IMR-90 (cell line): ENCODE results near the gene SMKR1. TPM values are rescaled to one million over a fixed set of nuclear protein-coding genes. Genes with fewer than 3 reads are reported as not detected.

Source experiments
- ATAC-seq: fragments of 200-7000 bp; cut with Tn5 transposase; 2 replicates; pipeline ENCODE4 v1.9.1; 2020; ENCODE audit warnings: low read depth, mild to moderate bottlenecking, moderate library complexity
- Bru-seq: library from RNA; stranded (reverse); fragments of 400-500 nt; gene quantifications from one replicate; lab custom pipeline; 2021; lab: Mats Ljungman, UMichigan
- BruChase-seq, 2 experiments: library from RNA; stranded (reverse); fragments of 400-500 nt; gene quantifications; one replicate each; lab custom pipeline; 2021; lab: Mats Ljungman, UMichigan
- BruUV-seq: library from RNA; stranded (reverse); fragments of 400-500 nt; replicated peaks from 2 replicates; lab custom pipeline; 2021; lab: Mats Ljungman, UMichigan
- CTCF ChIA-PET: fragments of 300-600 bp; formaldehyde crosslinking; extraction: SDS; loops from one replicate; lab custom pipeline; 2021; ENCODE audit warnings: antibody characterized with exemption; lab: Yijun Ruan, JAX
- POLR2A ChIA-PET: fragments of 300-600 bp; sonication (Branson Sonifier 250); formaldehyde crosslinking; loops from one replicate; lab custom pipeline; 2022; ENCODE audit warnings: antibody characterized with exemption; ENCODE audit not compliant: unreplicated experiment; lab: Charles Lee
- DNase-seq: peaks from one replicate; pipeline ENCODE4 v3.0.0; 2013
- H2AFZ ChIP-seq: replicated peaks from 2 replicates; pipeline ENCODE3; 2013; ENCODE audit warnings: low read length, mild to moderate bottlenecking; ENCODE audit not compliant: poor library complexity
- H2AK5ac ChIP-seq: 2 replicates; pipeline ENCODE4 v1.6.1; 2013; ENCODE audit warnings: low read depth, low read length, inconsistent platforms
- H2AK9ac ChIP-seq: replicated peaks from 2 replicates; pipeline ENCODE3; 2013; ENCODE audit warnings: mild to moderate bottlenecking, low read depth, low read length, moderate library complexity; ENCODE audit not compliant: poor library complexity
- H2BK120ac ChIP-seq: 2 replicates; pipeline ENCODE4 v1.6.1; 2013; ENCODE audit warnings: low read depth, low read length, inconsistent platforms
- H2BK15ac ChIP-seq: 3 replicates; pipeline ENCODE4 v1.6.1; 2013; ENCODE audit warnings: low read depth, low read length, inconsistent platforms
- H2BK20ac ChIP-seq: 2 replicates; pipeline ENCODE4 v1.6.1; 2013; ENCODE audit warnings: low read depth, mild to moderate bottlenecking, inconsistent platforms, low read length, moderate library complexity
- H2BK5ac ChIP-seq: 2 replicates; pipeline ENCODE4 v1.6.1; 2013; ENCODE audit warnings: mild to moderate bottlenecking, low read depth, low read length, inconsistent platforms; ENCODE audit not compliant: poor library complexity, severe bottlenecking
- H3K14ac ChIP-seq: replicated peaks from 2 replicates; pipeline ENCODE4 v1.6.1; 2013; ENCODE audit warnings: low read depth, low read length, inconsistent platforms
- H3K18ac ChIP-seq: 2 replicates; pipeline ENCODE4 v1.6.1; 2013; ENCODE audit warnings: low read depth, low read length, control low read depth
- H3K23ac ChIP-seq: 2 replicates; pipeline ENCODE4 v1.6.1; 2013; ENCODE audit warnings: low read depth, low read length, inconsistent platforms
- H3K27ac ChIP-seq: 2 replicates; pipeline ENCODE4 v1.5.1; 2013; ENCODE audit warnings: mild to moderate bottlenecking, control low read depth, low read length; ENCODE audit not compliant: insufficient read depth
- H3K27me3 ChIP-seq: 2 replicates; pipeline ENCODE4 v1.6.1; 2013; ENCODE audit warnings: low read length; ENCODE audit not compliant: control insufficient read depth, insufficient read depth
- H3K36me3 ChIP-seq: 2 replicates; pipeline ENCODE4 v1.6.1; 2013; ENCODE audit warnings: low read length, mixed read lengths; ENCODE audit not compliant: control insufficient read depth, insufficient read depth
- H3K4ac ChIP-seq: 2 replicates; pipeline ENCODE4 v1.6.1; 2013; ENCODE audit warnings: low read depth, low read length, inconsistent platforms
- H3K4me1 ChIP-seq: 2 replicates; pipeline ENCODE4 v1.6.1; 2013; ENCODE audit warnings: low read length, mixed read lengths; ENCODE audit not compliant: control insufficient read depth, insufficient read depth
- H3K4me2 ChIP-seq: 2 replicates; pipeline ENCODE4 v1.6.1; 2013; ENCODE audit warnings: low read depth, mild to moderate bottlenecking, control low read depth, low read length, moderate library complexity
- H3K4me3 ChIP-seq: 2 replicates; pipeline ENCODE4 v1.5.1; 2013; ENCODE audit warnings: low read depth, mild to moderate bottlenecking, control low read depth, low read length, moderate library complexity; ENCODE audit not compliant: insufficient read depth
- H3K56ac ChIP-seq: 2 replicates; pipeline ENCODE4 v1.6.1; 2013; ENCODE audit warnings: low read length, inconsistent platforms; ENCODE audit not compliant: insufficient read depth; ENCODE audit errors: extremely low read depth
- H3K79me1 ChIP-seq, 2 experiments: 2 replicates each; pipeline ENCODE4 v1.6.1; 2013; ENCODE audit warnings: low read length in 2 of 2, inconsistent platforms in 1 of 2, low read depth in 1 of 2
- H3K9ac ChIP-seq: 2 replicates; pipeline ENCODE4 v1.6.1; 2013; ENCODE audit warnings: low read depth, low read length, control low read depth
- H3K9me1 ChIP-seq: 2 replicates; pipeline ENCODE4 v1.6.1; 2013; ENCODE audit warnings: low read length, inconsistent platforms; ENCODE audit not compliant: insufficient read depth
- H3K9me3 ChIP-seq: 2 replicates; pipeline ENCODE4 v1.6.1; 2013; ENCODE audit warnings: low read length; ENCODE audit not compliant: control insufficient read depth, insufficient read depth
- H4K20me1 ChIP-seq: 2 replicates; pipeline ENCODE4 v1.6.1; 2013; ENCODE audit warnings: low read length, inconsistent platforms; ENCODE audit not compliant: insufficient read depth
- H4K5ac ChIP-seq: 2 replicates; pipeline ENCODE4 v1.6.1; 2013; ENCODE audit warnings: mild to moderate bottlenecking, low read depth, low read length, control low read depth
- H4K8ac ChIP-seq, 2 experiments: 2 replicates each; pipeline ENCODE4 v1.6.1; 2013; ENCODE audit warnings: low read depth in 2 of 2, low read length in 2 of 2, control low read depth in 1 of 2, inconsistent platforms in 1 of 2
- H4K91ac ChIP-seq: 2 replicates; pipeline ENCODE4 v1.6.1; 2013; ENCODE audit warnings: low read depth, low read length, inconsistent platforms; ENCODE audit not compliant: insufficient read depth
- BHLHE40 ChIP-seq: fragments of 150-350 bp; IDR thresholded peaks from 2 replicates; pipeline ENCODE4 v1.6.1; 2016; ENCODE audit warnings: mild to moderate bottlenecking, low read depth, low read length
- CEBPB ChIP-seq: IDR thresholded peaks from 2 replicates; pipeline ENCODE4 v1.6.1; 2012; ENCODE audit warnings: low read depth, low read length, improper control_type of control experiment
- CTCF ChIP-seq: conservative IDR thresholded peaks from 2 replicates; pipeline ENCODE4 v1.5.1; 2012; ENCODE audit warnings: mild to moderate bottlenecking, low read depth, low read length, improper control_type of control experiment
- ELK1 ChIP-seq: fragments of 150-350 bp; IDR thresholded peaks from 2 replicates; pipeline ENCODE4 v1.6.1; 2016; ENCODE audit warnings: low read depth, mild to moderate bottlenecking, low read length, moderate library complexity, borderline replicate concordance
- FOS ChIP-seq: fragments of 150-350 bp; IDR thresholded peaks from 2 replicates; pipeline ENCODE4 v1.6.1; 2016; ENCODE audit warnings: low read depth, low read length
- MAFK ChIP-seq: IDR thresholded peaks from 2 replicates; pipeline ENCODE4 v1.6.1; 2012; ENCODE audit warnings: low read depth, low read length, improper control_type of control experiment
- MAZ ChIP-seq: IDR thresholded peaks from 2 replicates; pipeline ENCODE4 v1.6.1; 2012; ENCODE audit warnings: low read depth, mild to moderate bottlenecking, low read length, improper control_type of control experiment, moderate library complexity, borderline replicate concordance
- POLR2A ChIP-seq: IDR thresholded peaks from 2 replicates; pipeline ENCODE4 v1.6.1; 2012; ENCODE audit warnings: mild to moderate bottlenecking, low read depth, low read length
- RAD21 ChIP-seq: IDR thresholded peaks from 2 replicates; pipeline ENCODE4 v1.6.1; 2012; ENCODE audit warnings: low read length, improper control_type of control experiment
- USF2 ChIP-seq: fragments of 150-350 bp; IDR thresholded peaks from 2 replicates; pipeline ENCODE4 v1.6.1; 2017; ENCODE audit warnings: mild to moderate bottlenecking, antibody characterized with exemption, low read length, low read depth
- WGBS, 2 experiments: methylation state at CpG; one replicate each; pipeline versions ENCODE4 v1.1.5 to v1.1.7; 2013; ENCODE audit warnings: missing lambda C conversion rate in 2 of 2; ENCODE audit not compliant: insufficient read length in 1 of 2; ENCODE audit errors: extremely low coverage in 2 of 2; 5-methylcytosine and 5-hydroxymethylcytosine counted together
- dilution Hi-C: fragments of 300-500 bp; cut with HindIII; formaldehyde crosslinking; loops from one replicate; pipeline ENCODE4 v1.14.3; 2018; ENCODE audit warnings: low sequenced_read_pairs; ENCODE audit not compliant: unreplicated experiment
- in situ Hi-C: fragments of 300-500 bp; cut with MboI; formaldehyde crosslinking; loops from 3 replicates; pipeline ENCODE4 v1.14.3; 2019; ENCODE audit warnings: low sequenced_read_pairs, inconsistent platforms, mixed read lengths
- intact Hi-C: fragments of 100-400 bp; cut with micrococcal nuclease; formaldehyde crosslinking; loops from 2 replicates; pipeline ENCODE4 v1.10.0; 2022
- long read RNA-seq: library from polyadenylated mRNA; unstranded; transcript quantifications from one replicate; pipeline ENCODE4 v2.0.0, GENCODE V29; 2021; ENCODE audit not compliant: unreplicated experiment
- polyA plus RNA-seq, 3 experiments: library from polyadenylated mRNA; depleted of rRNA; stranded (reverse); fragments of >200 nt; gene quantifications; 2 replicates each; pipeline ENCODE4 v1.2.3, GENCODE V29; 2012; ENCODE audit warnings: low replicate concordance in 1 of 3
- total RNA-seq: library from RNA; depleted of rRNA; stranded (reverse); fragments of >200 nt; gene quantifications from 2 replicates; pipeline ENCODE4 v1.2.3, GENCODE V29; 2012; rRNA removed

The SMKR1 gene
- total RNA-seq = not detected in 2 replicates
- polyA plus RNA-seq (2012; rRNA removed) = 0.26 TPM in 1 of 2 replicates, not detected in the other
- polyA plus RNA-seq (2012; cell fraction: cytosol; rRNA removed) = 0.04 TPM in 1 of 2 replicates, not detected in the other
- not detected in 2 replicates for polyA plus RNA-seq (2012; cell fraction: nucleus; rRNA removed; ENCODE audit: low replicate concordance)
- percentile 11 among the genes with signal in this experiment for Bru-seq, nascent RNA
- percentile 7 among the genes with signal in this experiment for BruChase-seq, experiment 1, labeled RNA remaining after a 6-hour chase
- BruChase-seq, experiment 2, labeled RNA remaining after a 2-hour chase = percentile 8 among the genes with signal in this experiment
- long read RNA-seq = 0 reads

GRCh38 chr7:129501760-129502707, at the start of gene SMKR1:
SMKR1 (plus strand) TSS chr7:129502531; CDS start chr7:129502825, 294 bp downstream.
- H3K18ac ChIP-seq = no peak within 1 kb of the TSS
- peaks cover 38% of the 10 kb centered on the region for H3K27me3 ChIP-seq
- no peak within 1 kb of the TSS for H4K5ac ChIP-seq
- intact Hi-C loops = no loop called here
- H2BK5ac ChIP-seq = no peak within 1 kb of the TSS
- peak within 1 kb of the TSS; percentile 92 for H2AFZ ChIP-seq
- H4K8ac ChIP-seq = no peak within 1 kb of the TSS
- DNase-seq = peak; percentile 23
- dilution Hi-C loops = no loop called here
- no peaks in the 10 kb centered on the region for H4K20me1 ChIP-seq
- no peak within 1 kb of the TSS for H3K23ac ChIP-seq
- no peak within 1 kb of the TSS for H3K9ac ChIP-seq
- H3K56ac ChIP-seq = no peak within 1 kb of the TSS
- no peak within 1 kb of the TSS for H2AK5ac ChIP-seq
- BruUV-seq = no TSS peak
- H4K91ac ChIP-seq = no peak within 1 kb of the TSS
- no peaks in the 10 kb centered on the region for H3K36me3 ChIP-seq
- H3K27ac ChIP-seq = no peak within 1 kb of the TSS
- H3K4me2 ChIP-seq = peak within 1 kb of the TSS; percentile 72
- ChIA-PET CTCF (no interaction called here), POLR2A (no interaction called here)
- H3K79me1 ChIP-seq = no peaks in the 10 kb centered on the region
- no peak within 1 kb of the TSS for H3K14ac ChIP-seq
- peak; percentile 92 for ATAC-seq
- no peaks in the 10 kb centered on the region for H3K9me1 ChIP-seq
- no peaks in the 10 kb centered on the region; the same call in 1 of the 2 replicates for H3K4me1 ChIP-seq
- H2BK15ac ChIP-seq = no peak within 1 kb of the TSS
- WGBS, 2 experiments = 1% methylated on average over 42 of the region's 89 CpGs; no CpG with 5 or more reads in 1 of the 2 experiments
- no peaks in the 10 kb centered on the region for H3K9me3 ChIP-seq
- no peak within 1 kb of the TSS for H2BK120ac ChIP-seq
- peak within 1 kb of the TSS; percentile 47 for H3K4me3 ChIP-seq
- TF ChIP-seq CTCF = no peak
- no peak for TF ChIP-seq POLR2A
- no peak for TF ChIP-seq USF2
- TF ChIP-seq FOS = no peak
- no peak for TF ChIP-seq RAD21
- TF ChIP-seq BHLHE40 = no peak
- TF ChIP-seq MAFK = no peak
- TF ChIP-seq CEBPB = no peak
- no peak for TF ChIP-seq ELK1
- no peak for TF ChIP-seq MAZ
- no peak within 1 kb of the TSS for H3K4ac ChIP-seq
- H2AK9ac ChIP-seq = no peak within 1 kb of the TSS
- H2BK20ac ChIP-seq = no peak within 1 kb of the TSS
- in situ Hi-C loops = no loop called here
